Measurements from ENCODE around the gene PLEKHA4. TPM values are rescaled to one million over a fixed set of nuclear protein-coding genes. Genes with fewer than 3 reads are reported as not detected.
A peak's percentile ranks its signal among the peaks of the same experiment; 100 is the strongest.
"Not testable (repeated sequence)": the region's sequence is repeated elsewhere in the genome, so short reads cannot be mapped to it uniquely, and the experiment has no call there.

PLEKHA4 gene
- total RNA-seq, 1 donor from 2014 or later = 18.9 TPM

DNA sequence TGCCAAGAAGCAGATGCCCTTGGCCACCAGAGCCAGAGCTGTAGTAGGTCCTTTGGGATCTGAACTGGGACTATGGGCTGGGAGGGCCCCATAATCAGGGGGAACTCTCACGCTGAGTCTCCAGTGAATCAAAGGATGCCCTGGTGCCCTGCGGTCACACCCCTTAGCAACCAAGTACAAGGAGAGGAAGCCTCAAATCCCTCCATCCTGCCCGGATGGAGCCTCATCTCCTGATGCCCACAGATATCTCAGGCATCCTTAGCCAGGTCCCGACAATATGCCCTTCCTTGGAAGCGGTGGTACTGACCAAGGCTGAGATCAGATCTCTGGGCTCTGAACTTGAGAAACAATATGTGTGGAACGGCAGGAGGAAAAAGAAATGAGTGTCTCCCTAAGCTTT lies 1.7 kb downstream of the PLEKHA4 start:
- no peak for DNase-seq (ENCODE audit: low spot score)

DNA sequence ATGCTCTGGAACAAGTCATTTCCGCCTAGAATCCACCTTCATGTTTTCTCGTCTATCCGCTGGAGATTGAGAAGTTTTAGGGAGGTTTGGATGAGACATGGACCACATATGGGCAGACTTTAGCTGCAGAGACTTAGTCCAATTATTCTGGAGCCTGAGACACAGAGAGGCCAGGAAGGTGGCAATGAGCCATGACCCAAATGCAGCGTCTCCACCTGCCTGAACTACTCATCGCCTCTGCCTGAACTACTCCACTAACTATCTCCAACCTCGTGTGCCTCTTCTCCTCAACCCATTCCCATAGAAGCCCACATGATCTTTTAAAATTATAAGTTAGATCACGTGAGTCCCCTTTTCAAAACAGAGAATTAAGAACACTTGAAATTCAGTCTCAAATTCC lies 5.6 kb downstream of the PLEKHA4 start:
- no peak for DNase-seq (ENCODE audit: low spot score)

DNA sequence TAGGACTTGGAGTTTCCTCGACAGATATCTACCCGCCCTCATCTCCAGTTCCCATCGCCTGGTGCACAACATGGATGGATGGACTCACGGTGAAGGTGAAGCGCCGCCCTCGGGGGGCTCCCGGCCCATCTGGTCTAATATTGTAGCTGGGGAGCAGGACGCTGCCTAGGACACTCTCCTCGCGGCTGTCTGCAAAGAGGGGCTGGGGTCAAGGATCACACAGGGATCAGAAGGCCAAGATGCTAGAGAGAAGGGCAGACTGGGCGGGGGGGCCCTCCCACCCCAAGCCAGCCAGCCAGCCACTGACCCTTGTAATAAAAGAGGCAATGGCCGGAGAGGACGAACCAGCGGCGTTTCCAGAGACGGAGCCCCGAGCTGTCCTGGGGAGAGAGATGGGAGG lies 7.1 kb downstream of the PLEKHA4 start:
- DNase-seq (ENCODE audit: low spot score) = no peak

DNA sequence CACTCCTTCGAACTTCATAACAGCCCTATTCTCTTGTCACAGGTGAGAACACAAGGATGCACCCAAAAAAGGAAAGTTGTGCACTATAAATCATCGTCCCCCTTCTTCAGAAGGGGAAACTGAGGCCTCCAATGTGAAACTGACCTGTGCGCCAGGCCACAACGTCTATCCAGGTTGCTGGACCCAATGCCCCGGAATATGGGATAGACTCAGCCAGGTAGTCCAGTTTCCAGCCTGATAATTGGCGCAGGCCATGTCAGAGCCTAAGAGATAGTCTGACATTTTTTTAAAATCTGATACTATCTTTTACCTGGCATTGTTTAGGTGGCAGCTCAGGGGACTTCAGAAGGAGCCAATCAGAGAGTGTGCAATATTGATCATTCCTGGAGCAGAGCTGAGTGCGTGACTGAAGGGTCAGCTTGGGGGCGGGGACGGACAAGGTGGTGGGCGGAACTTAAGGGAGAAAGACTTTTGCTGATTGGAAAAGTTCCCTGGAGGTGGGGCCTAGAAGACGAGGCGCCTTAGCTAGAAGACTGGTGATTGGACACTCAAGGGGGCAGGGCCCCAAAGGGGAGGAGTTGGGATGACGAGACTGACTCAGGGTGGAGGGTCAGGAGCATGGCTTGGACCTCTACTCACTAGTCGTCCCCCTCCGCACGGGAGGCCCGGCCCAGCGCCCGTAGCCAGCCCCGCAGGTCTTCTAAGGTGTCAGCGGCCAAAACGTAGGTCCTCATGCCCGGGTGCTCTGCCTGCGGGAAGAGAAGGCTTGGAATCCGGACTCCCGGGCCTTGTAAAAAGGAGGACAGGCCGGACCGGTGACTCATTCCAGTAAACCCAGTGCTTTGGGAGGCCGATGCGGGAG lies 8.5 kb downstream of the PLEKHA4 start:
- peak; percentile 92 for DNase-seq (ENCODE audit: low spot score)

DNA sequence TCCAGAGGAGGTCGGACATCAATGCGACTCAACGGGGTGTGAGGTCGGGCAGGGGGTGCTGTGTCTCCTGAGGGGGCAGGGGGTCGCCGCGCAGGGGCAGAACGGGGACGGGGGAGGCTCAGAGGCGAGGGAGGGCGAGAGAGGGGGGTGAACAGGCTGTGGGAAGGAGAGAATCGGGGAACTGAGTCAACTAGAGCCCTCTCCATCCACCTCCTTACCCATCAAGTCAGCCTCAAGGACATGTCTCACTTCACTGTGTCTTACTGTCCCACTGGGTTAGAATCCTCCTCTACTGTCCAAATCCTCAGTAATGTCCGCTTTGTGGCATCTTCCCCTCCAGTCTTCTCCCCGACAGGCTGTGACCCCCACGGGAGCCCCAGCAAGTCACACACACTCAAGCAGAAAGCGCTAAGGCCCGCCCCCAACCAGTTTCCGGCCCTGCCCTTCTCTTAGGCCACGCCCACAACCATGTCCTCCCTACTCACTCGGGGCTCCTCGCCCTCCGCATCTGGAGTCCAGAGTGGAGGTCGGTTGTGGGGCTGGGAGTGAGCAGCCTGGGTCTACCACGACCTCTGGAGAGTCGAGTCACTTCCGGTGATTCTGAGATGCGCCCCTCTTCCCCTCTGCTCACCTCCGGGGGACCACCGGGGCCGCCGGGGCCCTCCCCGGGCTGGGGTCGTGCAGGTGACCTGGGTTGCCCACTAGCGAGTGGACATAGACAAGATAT lies 9.3 kb downstream of the PLEKHA4 start:
- DNase-seq (ENCODE audit: low spot score) = peak; percentile 73

DNA sequence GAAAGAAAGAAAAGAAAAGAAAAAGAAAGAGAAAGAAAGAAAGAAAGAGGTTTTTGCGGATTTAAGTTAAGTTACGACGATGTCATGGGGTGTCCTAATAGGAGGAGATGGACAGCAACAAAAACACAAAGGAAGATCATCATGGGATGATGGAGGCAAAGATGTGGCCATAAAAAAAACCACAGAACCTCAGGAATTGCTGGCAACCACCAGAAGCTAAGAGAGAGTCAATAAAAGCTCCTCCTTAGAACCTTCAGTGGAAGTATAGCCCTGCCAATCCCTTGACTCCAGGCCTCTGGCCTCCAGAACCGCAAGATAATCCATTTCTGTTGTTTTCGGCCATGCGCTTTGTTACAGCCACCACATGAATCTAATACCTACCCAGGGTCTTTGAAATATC lies 11.5 kb downstream of the PLEKHA4 start:
- DNase-seq (ENCODE audit: low spot score) = no peak

- no peak for DNase-seq (ENCODE audit: low spot score)
These were observed 14.3 kb downstream of the PLEKHA4 start for GRCh38 chr19:48854103-48854502.

- no peak for DNase-seq (ENCODE audit: low spot score)
These were observed 14.9 kb downstream of the PLEKHA4 start for GRCh38 chr19:48853483-48853882.

DNA sequence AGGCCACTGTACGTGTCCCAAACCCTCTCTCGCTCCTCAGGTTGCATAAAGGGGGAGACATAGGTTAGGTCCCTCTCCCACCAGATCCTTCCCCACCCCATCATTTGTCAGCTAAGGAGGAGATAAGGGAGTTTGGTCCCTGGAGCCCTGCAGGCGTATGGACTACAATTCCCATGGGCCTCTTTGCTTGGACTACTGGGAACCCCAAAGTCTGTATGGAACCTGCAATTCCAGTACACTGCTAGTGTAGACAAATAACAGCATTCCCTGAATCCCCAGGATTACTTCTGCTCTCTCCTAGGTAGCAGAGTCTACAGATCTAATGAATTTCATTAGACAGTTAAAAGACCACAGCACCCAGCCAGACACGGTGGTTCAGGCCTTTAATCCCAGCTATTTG lies 16.1 kb downstream of the PLEKHA4 start:
- DNase-seq (ENCODE audit: low spot score) = no peak

- DNase-seq (ENCODE audit: low spot score) = not testable (repeated sequence)
These were observed 21.8 kb downstream of the PLEKHA4 start for GRCh38 chr19:48846659-48847058.

GRCh38 chr19:48845384-48845783 lies 23.0 kb downstream of the PLEKHA4 start:
- DNase-seq (ENCODE audit: low spot score) = no peak

DNA sequence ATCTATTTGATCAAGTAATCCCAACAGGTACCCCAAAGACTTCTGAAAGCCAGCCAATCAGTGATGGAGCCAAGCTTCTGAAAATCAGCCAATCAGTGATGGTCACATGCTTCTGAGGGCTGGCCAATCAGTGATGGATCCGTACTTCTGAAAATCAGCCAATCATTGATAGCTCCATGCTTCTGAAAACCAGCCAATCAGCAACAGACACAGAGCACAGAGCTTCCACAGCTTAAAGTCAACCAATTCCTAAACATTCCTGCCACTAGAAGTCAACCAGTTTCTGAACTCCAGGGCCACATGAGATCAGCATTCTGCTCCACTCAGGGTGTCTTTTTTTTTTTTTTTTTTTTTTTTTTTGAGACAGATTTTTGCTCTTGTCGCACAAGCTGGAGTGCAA lies 23.9 kb downstream of the PLEKHA4 start:
- DNase-seq (ENCODE audit: low spot score) = no peak

DNA sequence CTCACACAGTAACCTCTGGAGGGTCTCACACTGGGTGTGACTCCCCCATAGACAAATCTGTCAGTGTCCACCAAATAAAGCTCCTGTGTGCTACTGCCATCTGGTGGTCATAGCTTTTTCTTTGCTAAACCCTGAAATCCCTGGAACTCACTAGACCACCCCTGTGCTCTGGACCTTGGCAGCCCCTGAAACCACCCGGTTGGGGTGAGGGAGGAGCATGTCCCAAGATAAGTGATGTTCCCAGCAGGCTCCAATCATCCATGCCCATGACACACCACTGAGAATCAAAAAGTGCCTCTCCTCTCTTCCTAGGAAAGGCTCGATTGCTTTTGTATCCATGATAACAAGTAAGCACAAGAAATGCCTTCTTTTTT lies 25.6 kb downstream of the PLEKHA4 start:
- DNase-seq (ENCODE audit: low spot score) = peak; percentile 44

- no peak for DNase-seq (ENCODE audit: low spot score)
These were observed 26.8 kb downstream of the PLEKHA4 start for GRCh38 chr19:48841571-48841970.

GRCh38 chr19:48841047-48841446 lies 27.4 kb downstream of the PLEKHA4 start:
- DNase-seq (ENCODE audit: low spot score) = no peak

DNA sequence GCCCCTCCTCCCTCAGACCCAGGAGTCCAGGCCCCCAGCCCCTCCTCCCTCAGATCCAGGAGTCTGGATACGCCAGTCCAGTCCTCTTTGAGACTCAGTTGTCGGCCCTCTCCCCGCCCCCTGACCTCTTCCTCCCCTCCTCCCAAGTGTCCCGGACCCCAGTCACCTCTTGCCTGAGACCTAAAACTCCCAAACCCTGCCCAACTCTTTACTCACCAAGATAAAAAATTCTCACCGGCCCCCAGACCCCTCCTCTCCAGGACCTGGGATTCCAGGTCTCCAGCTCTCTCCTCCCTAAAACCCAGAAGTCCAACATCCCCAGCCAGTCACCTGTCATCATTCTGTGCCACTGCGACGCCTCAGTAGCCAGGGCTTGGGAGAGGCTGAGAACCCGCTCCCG lies 30.7 kb downstream of the PLEKHA4 start:
- DNase-seq (ENCODE audit: low spot score) = no peak

- peak; percentile 84 for DNase-seq (ENCODE audit: low spot score)
These were observed 31.3 kb downstream of the PLEKHA4 start for GRCh38 chr19:48837051-48837524.

DNA sequence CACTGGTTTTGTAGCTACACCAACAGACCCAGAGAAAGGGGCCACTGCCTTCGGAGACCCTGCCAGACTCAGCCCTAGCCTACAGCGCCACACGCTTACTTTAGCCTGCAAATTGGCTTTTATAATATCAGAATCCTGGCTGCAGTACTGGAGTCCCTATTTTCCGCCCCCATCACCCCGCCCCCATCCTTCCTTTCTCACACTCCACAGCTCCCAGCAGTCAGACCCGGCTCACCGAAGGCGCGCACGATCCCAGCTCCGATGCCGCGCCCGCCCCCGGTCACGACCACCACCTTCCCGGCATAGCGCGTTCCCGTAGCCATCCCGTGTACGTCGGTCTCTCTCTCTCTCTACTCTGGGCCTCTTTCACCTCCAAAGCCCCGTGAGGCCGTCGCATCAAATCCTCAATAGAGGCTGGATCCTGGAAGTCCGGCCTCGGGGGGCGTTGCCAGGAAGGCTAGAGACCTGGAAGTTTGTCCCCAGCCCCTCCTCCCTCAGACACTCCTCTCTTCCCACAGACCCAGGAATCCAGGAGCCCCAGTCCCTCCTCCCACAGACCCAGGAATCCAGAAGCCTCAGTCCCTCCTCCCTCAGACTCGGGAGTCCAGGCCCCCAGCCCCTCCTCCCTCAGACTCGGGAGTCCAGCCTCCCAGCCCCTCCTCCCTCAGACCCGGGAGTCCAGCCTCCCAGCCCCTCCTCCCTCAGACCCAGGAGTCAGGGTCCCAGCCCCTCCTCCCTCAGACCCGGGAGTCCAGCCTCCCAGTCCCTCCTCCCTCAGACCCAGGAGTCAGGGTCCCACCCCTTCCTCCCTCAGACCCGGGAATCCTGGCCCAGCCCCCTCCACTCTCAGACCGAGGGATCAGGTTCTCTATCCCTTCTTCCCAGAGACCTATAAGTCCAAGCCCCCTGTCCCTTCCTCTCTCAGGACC lies 32.1 kb downstream of the PLEKHA4 start, which contains the start of gene HSD17B14:
HSD17B14 (minus strand) TSS at position 403 of the 929 bp plus-strand sequence; CDS start at position 323, 80 bp downstream.
- DNase-seq (ENCODE audit: low spot score) = no peak

DNA sequence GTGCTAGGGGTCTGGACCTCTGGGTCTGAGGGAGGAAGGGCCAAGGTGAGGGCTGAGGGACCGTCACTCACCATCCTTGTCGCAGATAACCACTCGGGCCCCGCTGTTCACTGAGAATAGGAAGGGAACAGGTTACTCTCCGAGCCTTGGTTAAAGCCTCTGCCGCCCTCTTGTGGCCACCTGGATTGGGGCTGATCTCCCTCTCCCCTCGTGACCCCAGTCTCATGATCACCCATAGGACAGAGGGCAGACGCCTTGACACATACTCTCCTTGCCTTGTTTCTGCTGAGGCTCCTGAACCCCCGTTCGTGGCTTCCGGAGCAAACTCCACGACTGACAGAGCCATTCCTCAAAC lies 32.7 kb downstream of the PLEKHA4 start:
- peak; percentile 95 for DNase-seq (ENCODE audit: low spot score)

DNA sequence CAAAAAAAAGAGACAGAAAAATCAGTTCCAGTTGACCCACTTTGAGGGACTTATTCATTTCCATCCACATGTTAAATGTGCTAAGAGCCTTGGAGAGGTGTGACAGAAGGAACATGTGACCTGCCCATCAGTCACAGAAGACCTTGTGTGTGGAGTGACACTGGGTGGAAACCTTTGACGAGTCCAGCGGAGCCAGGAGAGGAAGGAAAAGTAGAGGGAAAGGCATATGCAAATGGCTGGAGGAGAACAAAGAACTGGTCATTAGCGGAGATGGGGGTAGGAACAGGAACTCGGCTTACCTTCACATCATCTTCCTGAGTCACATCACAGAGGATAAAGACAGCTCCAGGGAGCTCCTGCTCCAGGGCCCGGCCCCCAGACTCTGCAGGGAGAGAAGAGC lies 34.4 kb downstream of the PLEKHA4 start:
- no peak for DNase-seq (ENCODE audit: low spot score)

DNA sequence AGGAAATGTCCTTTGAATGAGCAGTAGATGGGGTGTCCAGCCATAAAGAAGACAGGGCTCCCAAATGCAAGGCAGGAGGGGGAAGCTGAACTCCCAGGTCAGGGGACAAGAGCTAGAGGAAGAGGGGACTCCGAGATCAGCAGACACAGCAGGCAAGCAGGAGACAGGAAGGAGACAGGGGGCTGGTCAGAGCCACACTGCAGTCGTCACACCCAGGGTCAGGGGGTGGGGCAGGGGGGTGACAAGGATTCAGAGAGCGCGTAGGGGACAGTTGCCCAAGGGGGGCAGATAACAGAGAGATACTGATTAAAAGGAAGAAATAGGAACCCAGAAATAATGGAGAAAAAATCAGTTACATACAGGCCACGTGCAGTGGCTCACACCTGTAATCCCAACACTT lies 35.4 kb downstream of the PLEKHA4 start:
- DNase-seq (ENCODE audit: low spot score) = no peak

GRCh38 chr19:48830965-48831364 lies 37.5 kb downstream of the PLEKHA4 start:
- DNase-seq (ENCODE audit: low spot score) = no peak

All from mucosa of gallbladder (tissue), 1 donor.